Measurements from ENCODE around the gene SELE. TPM values are rescaled to one million over a fixed set of nuclear protein-coding genes. Genes with fewer than 3 reads are reported as not detected.
"Not testable (repeated sequence)": the region's sequence is repeated elsewhere in the genome, so short reads cannot be mapped to it uniquely, and the experiment has no call there.

Gene SELE
- total and polyA plus RNA-seq, 2 of the 8 experiments (the other 6 are each of a cell fraction or from before 2014, with no cell fraction given), result not detected

DNA sequence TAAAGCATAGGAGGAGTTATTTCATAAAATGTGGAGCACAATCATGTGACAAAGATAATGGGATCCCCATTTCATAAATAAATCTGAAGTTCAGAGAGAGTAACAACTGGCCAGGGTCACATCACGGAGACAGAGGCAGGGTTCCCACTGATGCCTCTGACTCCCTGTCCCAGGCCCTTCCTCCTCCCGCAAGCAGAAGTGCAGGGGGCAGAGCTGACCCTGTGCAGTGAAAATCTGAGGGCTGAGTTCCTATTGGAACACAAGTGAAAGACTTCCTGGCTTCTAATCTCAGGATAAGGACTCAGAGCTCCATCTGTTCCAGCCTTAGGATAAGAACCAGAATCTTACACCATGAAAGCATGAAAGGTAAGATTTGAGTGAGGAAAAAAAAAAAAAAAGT, 44.5 kb downstream of the SELE start (continued):
- no peak for TF ChIP-seq RBBP5 (IDR thresholded peaks at IDR 0.05; ENCODE audit: borderline replicate concordance, low read depth, low read length)
- no peak for TF ChIP-seq KDM1A (IDR thresholded peaks at IDR 0.05; ENCODE audit: borderline replicate concordance, low read length)
- TF ChIP-seq RNF2 (IDR thresholded peaks at IDR 0.05; ENCODE audit: borderline replicate concordance, low read depth, low read length, missing control alignments, poor library complexity, severe bottlenecking), result no peak
- no peak for TF ChIP-seq KDM4A (IDR thresholded peaks at IDR 0.05; ENCODE audit: low read depth, low read length, severe bottlenecking)
- TF ChIP-seq, protein P1, sequence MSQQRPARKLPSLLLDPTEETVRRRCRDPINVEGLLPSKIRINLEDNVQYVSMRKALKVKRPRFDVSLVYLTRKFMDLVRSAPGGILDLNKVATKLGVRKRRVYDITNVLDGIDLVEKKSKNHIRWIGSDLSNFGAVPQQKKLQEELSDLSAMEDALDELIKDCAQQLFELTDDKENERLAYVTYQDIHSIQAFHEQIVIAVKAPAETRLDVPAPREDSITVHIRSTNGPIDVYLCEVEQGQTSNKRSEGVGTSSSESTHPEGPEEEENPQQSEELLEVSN (IDR thresholded peaks at IDR 0.05), result no peak

DNA sequence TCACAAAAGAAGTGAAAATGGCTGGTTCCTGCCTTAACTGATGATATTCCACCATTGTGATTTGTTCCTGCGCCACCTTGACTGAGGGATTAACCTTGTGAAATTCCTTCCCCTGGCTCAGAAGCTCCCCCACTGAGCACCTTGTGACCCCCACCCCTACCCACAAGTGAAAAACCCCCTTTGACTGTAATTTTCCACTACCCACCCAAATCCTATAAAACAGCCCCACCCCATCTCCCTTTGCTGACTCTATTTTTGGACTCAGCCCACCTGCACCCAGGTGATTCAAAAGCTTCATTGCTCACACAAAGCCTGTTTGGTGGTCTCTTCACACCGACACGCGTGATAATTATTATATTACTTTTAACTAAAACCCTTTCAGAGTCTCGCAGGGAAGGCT, 45.5 kb downstream of the SELE start:
- H2BK20ac ChIP-seq (ENCODE audit: low read length); H3K79me2 ChIP-seq (ENCODE audit: control insufficient read depth in 1 of 2, insufficient read depth in 2 of 2, low read length in 2 of 2); H4K91ac ChIP-seq (replicated peaks; ENCODE audit: insufficient read length, low read length); H3K4me3 ChIP-seq (ENCODE audit: extremely low read depth in 1 of 4, insufficient read depth in 2 of 4, low read depth in 3 of 4, low read length in 4 of 4); H3K79me1 ChIP-seq (ENCODE audit: low read depth, low read length); H2BK12ac ChIP-seq (ENCODE audit: low read depth, low read length); H4K20me1 ChIP-seq (replicated peaks in 1 of 2; ENCODE audit: control insufficient read depth in 1 of 2, insufficient read depth in 2 of 2, low read length in 2 of 2); H3K18ac ChIP-seq (ENCODE audit: extremely low read depth, low read length); H3K4ac ChIP-seq (replicated peaks; ENCODE audit: insufficient read length, low read depth, low read length); H2AK5ac ChIP-seq (ENCODE audit: low read depth, low read length); H3K36me3 ChIP-seq (ENCODE audit: control insufficient read depth in 2 of 4, insufficient read depth in 4 of 4, low read length in 3 of 4); FAIRE-seq; H3K23me2 ChIP-seq (ENCODE audit: low read depth, low read length); DNase-seq (ENCODE audit: low read depth in 1 of 2, low spot score in 2 of 2); H3K9ac ChIP-seq (replicated peaks in 1 of 4; ENCODE audit: extremely low read depth in 1 of 4, low read depth in 3 of 4, low read length in 3 of 4); H4K8ac ChIP-seq (ENCODE audit: extremely low read depth, insufficient read depth, low read length); POLR2A ChIA-PET (ENCODE audit: partially characterized antibody); H3K56ac ChIP-seq (replicated peaks; ENCODE audit: insufficient read length, low read depth, low read length); H2AFZ ChIP-seq (ENCODE audit: low read length); H2BK15ac ChIP-seq (ENCODE audit: low read length); H2BK120ac ChIP-seq (replicated peaks; ENCODE audit: low read depth, low read length); H2BK5ac ChIP-seq (ENCODE audit: low read depth, low read length); H3K14ac ChIP-seq (ENCODE audit: insufficient read length); H3K4me2 ChIP-seq (ENCODE audit: insufficient read depth in 1 of 2, low read depth in 2 of 2, low read length in 2 of 2); H3K9me3 ChIP-seq (ENCODE audit: insufficient read depth in 2 of 2, low read depth in 1 of 2, low read length in 1 of 2); H4K5ac ChIP-seq (ENCODE audit: insufficient read length, low read depth, low read length); H3K23ac ChIP-seq (ENCODE audit: insufficient read length); H3K27ac ChIP-seq (ENCODE audit: low read depth, low read length): not testable (repeated sequence)
- peaks cover 0 to 12% (median 2%) of the 10 kb centered on the region in 4 experiments; a peak in 2 of 7 replicates for H3K4me1 ChIP-seq (replicated peaks in 1 of 4; ENCODE audit: control insufficient read depth in 3 of 4, insufficient read depth in 4 of 4, low read length in 3 of 4)
- CTCF ChIA-PET (ENCODE audit: partially characterized antibody), result interaction anchor here (2.1 kb wide), 1 partner anchor 24 kb away, joined by 7 read pairs; no protein-coding TSS in a partner anchor
- H3K27me3 ChIP-seq (replicated peaks in 1 of 4; ENCODE audit: control insufficient read depth in 3 of 4, extremely low read depth in 1 of 4, insufficient read depth in 3 of 4, low read length in 3 of 4), result peaks cover 57 to 82% (median 72%) of the 10 kb centered on the region in 4 experiments
- WGBS, 2 experiments (ENCODE audit: extremely low coverage in 1 of 2, insufficient coverage in 1 of 2, insufficient read length in 1 of 2, insufficient replicate concordance in 2 of 2, low coverage in 1 of 2, low lambda C conversion rate in 2 of 2, missing lambda C conversion rate in 1 of 2), result 96% methylated on average over 5 of the region's 5 CpGs; no CpG with 5 or more reads in 1 of the 2 experiments
